Measurements from ENCODE around the gene LIG1.

DNA sequence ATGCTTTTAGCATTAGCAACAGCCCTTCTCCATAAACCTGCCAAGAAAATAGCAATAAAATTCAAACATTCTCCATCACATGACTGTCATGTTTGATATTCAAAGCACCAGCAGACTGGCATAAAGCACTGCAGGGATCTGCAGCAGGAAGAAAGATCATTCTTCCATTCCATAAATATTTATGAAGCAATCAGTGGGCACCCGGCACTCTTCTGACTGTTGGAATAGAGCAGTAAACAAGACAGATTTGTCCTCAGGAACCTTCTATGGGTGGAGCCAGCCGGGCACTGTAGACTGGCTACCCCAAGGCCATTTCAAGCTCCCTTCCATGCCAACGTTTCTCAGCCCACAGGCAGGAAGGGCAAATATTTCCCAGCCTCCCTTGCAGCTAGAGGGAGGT, 85.1 kb downstream of the LIG1 start:
- TF ChIP-seq, protein P1, sequence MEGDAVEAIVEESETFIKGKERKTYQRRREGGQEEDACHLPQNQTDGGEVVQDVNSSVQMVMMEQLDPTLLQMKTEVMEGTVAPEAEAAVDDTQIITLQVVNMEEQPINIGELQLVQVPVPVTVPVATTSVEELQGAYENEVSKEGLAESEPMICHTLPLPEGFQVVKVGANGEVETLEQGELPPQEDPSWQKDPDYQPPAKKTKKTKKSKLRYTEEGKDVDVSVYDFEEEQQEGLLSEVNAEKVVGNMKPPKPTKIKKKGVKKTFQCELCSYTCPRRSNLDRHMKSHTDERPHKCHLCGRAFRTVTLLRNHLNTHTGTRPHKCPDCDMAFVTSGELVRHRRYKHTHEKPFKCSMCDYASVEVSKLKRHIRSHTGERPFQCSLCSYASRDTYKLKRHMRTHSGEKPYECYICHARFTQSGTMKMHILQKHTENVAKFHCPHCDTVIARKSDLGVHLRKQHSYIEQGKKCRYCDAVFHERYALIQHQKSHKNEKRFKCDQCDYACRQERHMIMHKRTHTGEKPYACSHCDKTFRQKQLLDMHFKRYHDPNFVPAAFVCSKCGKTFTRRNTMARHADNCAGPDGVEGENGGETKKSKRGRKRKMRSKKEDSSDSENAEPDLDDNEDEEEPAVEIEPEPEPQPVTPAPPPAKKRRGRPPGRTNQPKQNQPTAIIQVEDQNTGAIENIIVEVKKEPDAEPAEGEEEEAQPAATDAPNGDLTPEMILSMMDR (IDR thresholded peaks at IDR 0.05 in 4 of 5, conservative IDR thresholded peaks at IDR 0.05 in 1 of 5): no peak
- TF ChIP-seq POLR2A (IDR thresholded peaks at IDR 0.05): no peak
